Neural progenitor cell (in vitro differentiated cells): ENCODE measurements around the gene RPEL1.

Experiments
- CTCF ChIP-seq: fragments of 200-600 bp; sonication (generic); IDR thresholded peaks from 2 replicates; pipeline ENCODE4 v1.5.1; 2017; ENCODE audit warnings: antibody characterized with exemption, mild to moderate bottlenecking
- EZH2 ChIP-seq: fragments of 200-600 bp; sonication (generic); IDR thresholded peaks from 2 replicates; pipeline ENCODE4 v1.6.1; 2017; ENCODE audit warnings: antibody characterized with exemption, mild to moderate bottlenecking, moderate library complexity

- TF ChIP-seq CTCF (no peak), EZH2 (peak; percentile 70)
Measured at GRCh38 chr10:103277713-103278536, 32.2 kb downstream of the RPEL1 start.
